TTC549 (cell line): Measurements from ENCODE around the gene TMEM37.

Source experiments
- FAIRE-seq: peaks from 2 replicates; lab custom pipeline; 2012; peaks lifted over from hg19 to GRCh38; lab: Jason Lieb, UNC

Gene TMEM37

DNA sequence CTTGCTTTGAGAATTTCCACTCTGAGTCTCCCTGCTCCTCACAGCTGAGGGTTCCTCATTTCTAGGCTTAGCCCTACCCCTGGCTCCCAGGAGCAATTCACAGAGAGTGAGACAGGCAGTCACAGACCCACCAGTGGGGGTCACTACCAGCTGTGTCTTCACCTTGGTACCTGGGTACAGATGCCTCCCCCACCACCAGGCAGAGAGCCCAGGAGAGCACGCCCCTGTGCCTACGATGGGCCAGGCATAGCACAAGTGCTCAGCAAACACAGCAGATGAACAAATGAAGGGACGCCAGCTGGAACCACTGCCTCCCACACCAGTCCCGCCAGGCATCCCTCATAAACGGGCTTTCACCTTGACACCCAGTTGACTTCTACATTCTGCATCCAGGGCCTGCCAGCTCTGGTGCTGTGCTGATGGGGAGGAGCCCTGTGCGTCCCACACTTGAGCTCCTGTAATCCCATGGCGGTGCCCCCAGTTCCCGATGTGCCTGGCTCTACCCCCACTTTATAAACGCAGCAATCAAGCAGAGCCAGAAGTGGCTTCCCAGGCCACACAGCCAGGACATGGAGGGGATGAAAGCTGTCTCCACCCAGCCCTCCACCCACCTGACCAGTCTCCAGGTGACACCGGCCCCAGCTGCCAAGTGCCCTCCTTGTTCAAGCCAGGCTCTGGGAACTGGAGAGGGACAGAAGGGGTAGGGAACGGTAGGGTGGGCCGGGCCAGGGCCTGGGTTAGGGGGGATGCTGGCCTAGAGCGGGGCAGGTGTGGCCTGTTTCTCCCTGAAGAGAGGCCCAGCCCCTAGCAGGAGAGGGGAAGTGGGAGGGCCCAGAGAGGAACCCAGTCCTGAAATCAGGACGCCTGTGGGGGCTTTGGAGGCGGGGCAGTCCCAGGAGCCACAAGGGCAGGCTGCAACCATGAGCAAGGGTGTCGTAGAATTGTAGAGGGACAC, 50.1 kb downstream of the TMEM37 start:
- no peak for FAIRE-seq

DNA sequence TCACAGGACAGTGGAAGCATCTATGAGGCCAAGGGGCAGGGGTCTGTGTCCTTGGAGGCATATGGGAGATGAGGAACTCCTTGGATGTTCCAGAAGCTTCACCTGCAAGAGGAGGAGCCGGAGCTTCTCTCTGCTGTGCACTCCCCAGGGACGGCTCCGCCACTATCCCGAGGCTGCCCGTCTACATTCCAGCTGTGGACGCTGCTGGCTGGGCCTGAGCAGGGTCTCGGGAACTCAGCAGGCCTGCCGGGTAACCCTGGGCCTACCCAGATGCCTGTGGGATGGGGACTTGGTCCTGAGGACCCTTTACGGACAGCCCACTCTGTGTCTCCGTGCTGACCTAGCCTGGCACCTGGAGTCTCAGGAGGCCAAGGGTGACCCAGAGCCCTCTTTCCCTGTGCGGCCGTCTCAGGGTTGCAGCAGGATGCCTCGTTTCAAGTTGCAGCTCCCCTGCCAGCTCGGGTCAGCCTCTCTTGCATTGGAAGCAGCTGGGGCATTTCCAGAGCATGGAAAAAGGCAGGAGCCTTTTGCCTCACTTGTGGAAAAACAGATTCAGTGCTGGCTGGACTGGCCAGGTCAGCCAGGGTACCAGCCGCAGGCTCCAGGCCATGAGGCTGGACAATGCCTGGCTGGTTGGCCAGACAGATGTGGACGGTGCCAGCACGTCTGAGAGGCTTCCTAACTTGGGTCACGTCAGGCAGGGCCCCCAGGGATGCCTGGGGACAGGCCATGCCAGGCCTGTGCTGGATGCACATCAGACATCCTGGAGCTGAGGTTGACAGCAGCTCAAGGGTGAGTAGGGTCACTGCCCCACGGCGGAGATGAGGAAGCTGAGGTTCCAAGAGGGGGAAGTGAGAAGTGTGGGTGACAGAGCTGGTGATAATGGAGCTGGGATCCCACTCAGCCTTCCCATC, 51.1 kb downstream of the TMEM37 start:
- no peak for FAIRE-seq

GRCh38 chr2:119483395-119483753, 51.7 kb downstream of the TMEM37 start:
- FAIRE-seq = no peak

DNA sequence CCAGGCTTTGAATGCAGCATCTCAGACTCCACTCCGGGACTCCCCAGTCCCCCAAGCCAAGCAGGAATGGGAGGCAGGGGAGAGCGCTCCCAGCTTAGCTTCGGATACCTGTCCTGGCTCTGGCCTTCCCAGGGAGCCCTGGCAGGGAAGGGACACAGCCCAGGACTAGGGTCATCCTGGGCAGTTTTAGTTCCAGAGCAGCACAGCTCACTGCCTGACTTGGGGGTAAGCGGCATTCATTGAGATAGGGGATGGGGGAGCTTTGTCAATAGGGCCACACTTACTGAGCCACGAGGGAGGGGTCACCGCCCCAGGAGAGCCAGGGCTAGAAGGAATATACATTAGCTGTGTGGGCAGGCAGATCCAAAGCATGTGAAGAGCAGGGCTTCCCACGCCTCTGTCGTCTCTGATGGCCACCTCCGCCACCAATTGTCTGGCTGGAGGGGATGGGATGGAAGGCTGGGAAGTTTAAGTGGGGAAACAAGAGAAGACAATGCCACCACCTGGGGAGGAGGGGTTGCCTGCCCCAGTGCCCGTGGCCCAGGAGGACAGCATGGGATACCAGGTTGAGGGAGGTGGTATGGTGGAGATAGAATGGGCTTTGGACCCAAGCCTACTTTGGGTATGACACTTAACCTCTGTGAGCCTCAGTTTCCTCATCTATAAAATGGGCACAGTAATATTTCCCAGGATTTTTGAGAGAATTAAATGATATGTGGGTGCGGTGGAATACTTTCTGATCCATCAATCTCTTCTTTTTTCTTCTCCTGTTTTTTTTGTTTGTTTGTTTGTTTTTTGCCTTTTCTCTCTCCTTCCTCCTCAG, 52.5 kb downstream of the TMEM37 start:
- FAIRE-seq = no peak

- no peak for FAIRE-seq
These were observed 53.2 kb downstream of the TMEM37 start for GRCh38 chr2:119484834-119485233.

- FAIRE-seq = no peak
These were observed 53.9 kb downstream of the TMEM37 start for GRCh38 chr2:119485336-119486110.

- FAIRE-seq = no peak
These were observed 54.7 kb downstream of the TMEM37 start for GRCh38 chr2:119486196-119486827.

DNA sequence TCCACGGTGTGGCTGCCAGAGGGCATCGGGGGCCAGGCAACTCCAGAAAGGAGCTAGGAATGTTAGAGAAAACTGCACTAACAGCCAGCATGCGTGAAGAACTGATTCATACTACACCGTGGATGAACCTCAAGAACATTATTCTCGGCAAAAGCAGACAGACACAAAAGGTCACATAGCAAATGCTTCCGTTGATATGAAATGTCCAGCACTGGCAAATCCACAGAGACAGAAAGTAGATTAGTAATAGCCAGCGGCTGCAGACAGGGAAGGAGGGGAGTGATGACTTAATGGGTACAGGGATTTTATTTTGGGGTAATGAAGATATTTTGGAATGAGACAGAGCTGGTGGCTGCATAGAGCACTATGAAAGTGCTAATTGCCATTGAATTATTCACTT, 55.2 kb downstream of the TMEM37 start:
- no peak for FAIRE-seq

GRCh38 chr2:119487434-119488244, 56.0 kb downstream of the TMEM37 start:
- no peak for FAIRE-seq
